ENCODE measurements around the gene P4HB. TPM values are rescaled to one million over a fixed set of nuclear protein-coding genes. Genes with fewer than 3 reads are reported as not detected.
A peak's percentile ranks its signal among the peaks of the same experiment; 100 is the strongest.

P4HB gene
- polyA plus RNA-seq, 1 of the 3 experiments (the other 2 are of a cell fraction) = 165 TPM

DNA sequence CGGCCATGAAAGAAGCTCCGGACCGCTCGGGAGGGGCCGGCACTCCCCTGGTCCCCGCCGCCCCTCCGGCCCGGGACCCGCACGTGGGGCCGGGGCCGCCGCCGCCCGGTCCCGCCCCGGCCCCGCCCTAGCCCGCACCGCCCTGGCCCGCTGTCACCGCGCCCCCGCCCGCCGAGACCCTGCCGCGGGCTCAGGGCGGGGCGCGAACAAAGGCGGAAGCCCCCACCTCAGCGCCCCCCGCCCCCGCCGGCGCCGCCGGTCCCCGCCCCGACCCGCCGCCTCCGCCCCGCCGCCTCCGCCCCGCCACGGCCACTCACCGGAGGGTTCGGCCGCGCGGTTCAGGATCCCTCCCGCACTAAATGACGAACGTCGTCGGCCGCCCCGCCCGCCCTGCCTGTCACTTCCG lies 10.6 kb upstream of the P4HB start, which contains the start of gene ARHGDIA:
ARHGDIA (minus strand) TSS at position 357 of the 406 bp plus-strand sequence. CDS start 1,407 bp downstream, outside the sequence.
- Histone ChIP-seq H4K20me1 (ENCODE audit: insufficient read depth) (peaks cover 39% of the 10 kb centered on the region), H3K9ac (peak within 1 kb of the TSS; percentile 99), H3F3A (replicated peaks; ENCODE audit: insufficient read depth) (peaks cover 77% of the 10 kb centered on the region), H3K27ac (ENCODE audit: low read depth in 2 of 2, low read length in 1 of 2) (peak within 1 kb of the TSS; percentile 95), H3K36me3 (replicated peaks in 1 of 2; ENCODE audit: control insufficient read depth in 1 of 2, insufficient read depth in 2 of 2, low read length in 1 of 2) (peaks cover 19 to 25% of the 10 kb centered on the region in 2 experiments), H2AFZ (ENCODE audit: low read depth) (peak within 1 kb of the TSS; percentile 69), H3K9me2 (no peaks in the 10 kb centered on the region), H3K9me3 (no peaks in the 10 kb centered on the region), H3K27me3 (ENCODE audit: insufficient read depth) (no peaks in the 10 kb centered on the region), H3K4me3 (ENCODE audit: low read depth in 2 of 2, low read length in 1 of 2) (peak within 1 kb of the TSS; percentile 83 to 97), H3K4me1 (ENCODE audit: control insufficient read depth in 1 of 2, insufficient read depth in 2 of 2, low read depth in 1 of 2, low read length in 1 of 2) (peaks cover 24 to 47% of the 10 kb centered on the region in 2 experiments; a peak in 3 of 4 replicates), H3K4me2 (peak within 1 kb of the TSS; percentile 100), H3K79me2 (ENCODE audit: insufficient read depth) (peaks cover 54% of the 10 kb centered on the region)
- CTCF ChIA-PET = interaction anchor here (1.1 to 6.9 kb wide), 12 partner anchors 10 to 166 kb away, joined by 4 to 54 read pairs (median 21); partner anchors contain the start of genes ALYREF, ANAPC11, CENPX and DCXR
- TF ChIP-seq RAD21 (IDR thresholded peaks at IDR 0.05; ENCODE audit: low read length) (no peak), FOSL2 (IDR thresholded peaks at IDR 0.05; ENCODE audit: borderline replicate concordance, low read depth) (no peak)
- TF ChIP-seq, protein P1, sequence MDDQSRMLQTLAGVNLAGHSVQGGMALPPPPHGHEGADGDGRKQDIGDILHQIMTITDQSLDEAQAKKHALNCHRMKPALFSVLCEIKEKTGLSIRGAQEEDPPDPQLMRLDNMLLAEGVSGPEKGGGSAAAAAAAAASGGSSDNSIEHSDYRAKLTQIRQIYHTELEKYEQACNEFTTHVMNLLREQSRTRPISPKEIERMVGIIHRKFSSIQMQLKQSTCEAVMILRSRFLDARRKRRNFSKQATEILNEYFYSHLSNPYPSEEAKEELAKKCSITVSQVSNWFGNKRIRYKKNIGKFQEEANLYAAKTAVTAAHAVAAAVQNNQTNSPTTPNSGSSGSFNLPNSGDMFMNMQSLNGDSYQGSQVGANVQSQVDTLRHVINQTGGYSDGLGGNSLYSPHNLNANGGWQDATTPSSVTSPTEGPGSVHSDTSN (IDR thresholded peaks at IDR 0.05) = peak; percentile 58
- 0% methylated on average over 5 of the region's 64 CpGs for WGBS (ENCODE audit: low lambda C conversion rate)
- no peak for DNase-seq
- POLR2A ChIA-PET = interaction anchor here (0.7 to 2.4 kb wide), 6 partner anchors 10 to 188 kb away, joined by 3 to 16 read pairs (median 6); partner anchors contain the start of genes ARL16, HGS, MAFG and MCRIP1

DNA sequence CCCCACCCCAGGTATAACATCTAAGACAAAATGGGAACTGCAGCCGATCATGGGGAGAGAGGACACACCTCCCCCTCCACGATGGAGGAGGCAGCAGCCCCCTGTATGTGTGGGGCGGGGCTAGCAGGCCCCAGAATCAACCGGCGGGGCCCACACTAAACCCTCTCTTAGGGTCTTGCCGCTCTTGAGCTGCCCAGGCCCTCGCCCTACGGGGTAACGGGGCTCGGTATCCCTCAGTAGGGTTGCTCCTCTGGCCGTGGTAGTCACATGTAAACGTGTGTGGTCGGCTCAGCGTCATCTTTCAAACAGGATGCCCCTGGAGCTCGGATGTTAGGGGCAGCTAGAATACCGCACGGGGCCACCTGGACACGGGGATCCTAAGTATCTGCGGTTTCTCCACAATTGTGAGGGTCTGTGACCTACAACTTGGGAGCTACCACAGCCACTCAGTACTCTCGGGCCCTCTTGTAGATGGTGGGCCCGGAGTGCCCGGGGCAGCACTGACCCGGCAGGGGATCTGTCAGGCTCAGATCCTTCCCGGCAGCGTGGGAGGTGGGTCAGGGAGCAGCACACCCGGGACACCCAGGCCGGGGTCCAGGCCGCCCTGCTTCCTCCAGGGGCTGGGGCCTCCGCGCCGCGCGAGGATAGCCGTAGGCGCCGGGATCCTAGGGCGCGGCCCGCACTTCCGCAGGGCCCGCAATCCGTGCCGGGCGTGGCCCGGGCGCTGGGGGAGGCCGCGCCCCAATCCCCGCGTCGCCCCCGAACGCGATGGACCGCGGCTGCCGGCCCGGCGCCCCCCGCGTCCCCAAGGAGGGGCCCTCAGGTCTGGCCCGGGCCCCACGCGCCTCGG lies 10.0 kb upstream of the P4HB start:
- ChIA-PET CTCF (interaction anchor here (0.8 to 6.9 kb wide), 45 partner anchors 9 to 229 kb away, joined by 3 to 54 read pairs (median 8); partner anchors contain the start of genes ALYREF, ANAPC11, CENPX and DCXR), POLR2A (interaction anchor here (0.6 to 2.5 kb wide), 14 partner anchors 9 to 363 kb away, joined by 3 to 16 read pairs (median 3); partner anchors contain the start of genes ALYREF, ANAPC11, ARL16 and HGS)
- peak; percentile 40; the same call in 1 of the 2 replicates for TF ChIP-seq YY1 (IDR thresholded peaks at IDR 0.05; ENCODE audit: low read depth)
- TF ChIP-seq POLR2AphosphoS5 (IDR thresholded peaks at IDR 0.05; ENCODE audit: low read depth, low read length) = peak; percentile 34; the same call in 1 of the 2 replicates
- TF ChIP-seq, protein P1 (IDR thresholded peaks at IDR 0.05) = peak; percentile 2
- TF ChIP-seq ELF1 (IDR thresholded peaks at IDR 0.05) = peak; percentile 25; the same call in 1 of the 2 replicates
- peak; percentile 10; the same call in 1 of the 2 replicates for TF ChIP-seq SIN3A (IDR thresholded peaks at IDR 0.05; ENCODE audit: borderline replicate concordance, low read depth, low read length)
- no peak for TF ChIP-seq GATA2 (CRISPR knock-in tag; IDR thresholded peaks at IDR 0.05)
- TF ChIP-seq TEAD4 (IDR thresholded peaks at IDR 0.05; ENCODE audit: borderline replicate concordance, insufficient read depth) = no peak
- TF ChIP-seq FOXJ3 (CRISPR knock-in tag; IDR thresholded peaks at IDR 0.05) = 0 out of 2 replicates have a peak, but pooled peaks have one; percentile 14
- TF ChIP-seq SMC3 (IDR thresholded peaks at IDR 0.05; ENCODE audit: low read depth, low read length) = no peak
- 0 out of 2 replicates have a peak, but pooled peaks have one; percentile 12 for TF ChIP-seq GABPA (IDR thresholded peaks at IDR 0.05; ENCODE audit: low read depth)
- peak; percentile 75 for TF ChIP-seq MXI1 (IDR thresholded peaks at IDR 0.05; ENCODE audit: low read depth, low read length)
- TF ChIP-seq, protein P2, sequence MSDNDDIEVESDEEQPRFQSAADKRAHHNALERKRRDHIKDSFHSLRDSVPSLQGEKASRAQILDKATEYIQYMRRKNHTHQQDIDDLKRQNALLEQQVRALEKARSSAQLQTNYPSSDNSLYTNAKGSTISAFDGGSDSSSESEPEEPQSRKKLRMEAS (IDR thresholded peaks at IDR 0.05; ENCODE audit: low read depth) = peak; percentile 49
- peaks cover 40% of the 10 kb centered on the region for H4K20me1 ChIP-seq (ENCODE audit: insufficient read depth)
- H3K9me3 ChIP-seq = no peaks in the 10 kb centered on the region
- peaks cover 56% of the 10 kb centered on the region for H3K79me2 ChIP-seq (ENCODE audit: insufficient read depth)
- H3K4me3 ChIP-seq (ENCODE audit: low read depth in 2 of 2, low read length in 1 of 2) = peak overlapping the region; percentile 83 to 97
- H3K9me2 ChIP-seq = no peaks in the 10 kb centered on the region
- H3K27me3 ChIP-seq (ENCODE audit: insufficient read depth) = no peaks in the 10 kb centered on the region
- H3K27ac ChIP-seq (ENCODE audit: low read depth in 2 of 2, low read length in 1 of 2) = peak overlapping the region; percentile 86 to 95
- H3F3A ChIP-seq (replicated peaks; ENCODE audit: insufficient read depth) = peaks cover 79% of the 10 kb centered on the region
- DNase-seq = peak; percentile 74
- H3K4me2 ChIP-seq = peak overlapping the region; percentile 99
- WGBS (ENCODE audit: low lambda C conversion rate) = under 1% methylated on average over 21 of the region's 65 CpGs
- peaks cover 26 to 29% of the 10 kb centered on the region in 2 experiments for H3K36me3 ChIP-seq (replicated peaks in 1 of 2; ENCODE audit: control insufficient read depth in 1 of 2, insufficient read depth in 2 of 2, low read length in 1 of 2)
- H3K9ac ChIP-seq = peak overlapping the region; percentile 98
- H2AFZ ChIP-seq (ENCODE audit: low read depth) = no peak overlapping the region
- H3K4me1 ChIP-seq (ENCODE audit: control insufficient read depth in 1 of 2, insufficient read depth in 2 of 2, low read depth in 1 of 2, low read length in 1 of 2) = peaks cover 24 to 51% of the 10 kb centered on the region in 2 experiments; a peak in 3 of 4 replicates

All from SK-N-SH (cell line).